Skeletal muscle cell (primary cell): ENCODE measurements around the gene FHL3.

Experiments
- DNase-seq: peaks from one replicate; pipeline ENCODE4 v3.0.0-alpha.2; 2010; ENCODE audit warnings: low read depth
- H3K4me3 ChIP-seq: 2 replicates; pipeline ENCODE4 v1.5.1; 2011; ENCODE audit warnings: low read depth, mild to moderate bottlenecking, control low read depth, low read length, moderate library complexity

Gene FHL3

GRCh38 chr1:38015978-38016725, 10.8 kb upstream of the FHL3 start:
- H3K4me3 ChIP-seq: no peak overlapping the region
- no peak for DNase-seq

GRCh38 chr1:38014724-38015424, 9.6 kb upstream of the FHL3 start:
- no peak for DNase-seq
- no peak overlapping the region for H3K4me3 ChIP-seq

GRCh38 chr1:38014171-38014570, 8.9 kb upstream of the FHL3 start:
- H3K4me3 ChIP-seq: peak overlapping the region; percentile 15
- DNase-seq: no peak

GRCh38 chr1:38013227-38013622, 7.9 kb upstream of the FHL3 start:
- peak overlapping the region; percentile 82 for H3K4me3 ChIP-seq
- no peak for DNase-seq

- H3K4me3 ChIP-seq: peak within 1 kb of the TSS; percentile 82
- DNase-seq: peak; percentile 98
Observed at GRCh38 chr1:38012363-38013226, 7.3 kb upstream of the FHL3 start, which contains the start of gene UTP11. UTP11 (plus strand) TSS chr1:38012734; CDS start chr1:38012803, 69 bp downstream.

- H3K4me3 ChIP-seq: no peak overlapping the region
- no peak for DNase-seq
Observed at GRCh38 chr1:38009841-38010180, 4.5 kb upstream of the FHL3 start.

GRCh38 chr1:38009088-38009840, 4.0 kb upstream of the FHL3 start:
- peak; percentile 61 for DNase-seq
- no peak overlapping the region for H3K4me3 ChIP-seq

GRCh38 chr1:38006008-38006828, 904 bp upstream of the FHL3 start:
- DNase-seq: no peak

GRCh38 chr1:38004284-38005108, 818 bp downstream of the FHL3 start:
- H3K4me3 ChIP-seq: peak overlapping the region; percentile 91
- DNase-seq: no peak

More at GRCh38 chr1:38006008-38006828, 904 bp upstream of the FHL3 start:
- peak overlapping the region; percentile 29 for H3K4me3 ChIP-seq

GRCh38 chr1:38003261-38004250, 1.8 kb downstream of the FHL3 start:
- no peak for DNase-seq
- peak overlapping the region; percentile 91 for H3K4me3 ChIP-seq

GRCh38 chr1:38000529-38001455, 4.5 kb downstream of the FHL3 start:
- H3K4me3 ChIP-seq: peak overlapping the region; percentile 23
- peak; percentile 68 for DNase-seq

- DNase-seq: no peak
- peak overlapping the region; percentile 23 for H3K4me3 ChIP-seq
Observed at GRCh38 chr1:38000233-38000528, 5.1 kb downstream of the FHL3 start.

- no peak for DNase-seq
- H3K4me3 ChIP-seq: peak overlapping the region; percentile 23
Observed at GRCh38 chr1:37999430-38000232, 5.7 kb downstream of the FHL3 start.

- no peak for DNase-seq
- H3K4me3 ChIP-seq: no peak overlapping the region
Observed at GRCh38 chr1:37998913-37999429, 6.3 kb downstream of the FHL3 start.
